GM19025 (cell line): Measurements from ENCODE around the gene RPS6KA5.
"Not testable (repeated sequence)": the region's sequence is repeated elsewhere in the genome, so short reads cannot be mapped to it uniquely, and the experiment has no call there.

Experiments
- ATAC-seq: cut with Tn5 transposase; IDR thresholded peaks from one replicate; pipeline ENCODE4 v1.9.1; 2021; ENCODE audit warnings: mild to moderate bottlenecking, low read depth, moderate library complexity; ENCODE audit not compliant: unreplicated experiment

Gene RPS6KA5

DNA sequence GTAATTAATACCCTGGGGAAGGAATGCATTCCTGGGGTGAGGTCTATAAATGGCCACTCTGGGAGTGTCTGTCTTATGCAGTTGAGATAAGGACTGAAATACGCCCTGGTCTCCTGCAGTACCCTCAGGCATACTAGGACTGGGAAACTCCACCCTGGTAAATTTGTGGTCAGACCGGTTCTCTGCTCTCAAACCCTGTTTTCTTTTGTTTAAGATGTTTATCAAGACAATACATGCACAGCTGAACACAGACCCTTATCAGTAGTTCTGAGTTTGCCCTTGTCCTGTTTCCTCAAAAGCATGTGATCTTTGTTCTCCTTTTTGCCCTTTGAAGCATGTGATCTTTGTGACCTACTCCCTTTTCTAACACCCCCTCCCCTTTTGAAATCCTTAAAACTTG lies 106.8 kb downstream of the RPS6KA5 start:
- not testable (repeated sequence) for ATAC-seq

DNA sequence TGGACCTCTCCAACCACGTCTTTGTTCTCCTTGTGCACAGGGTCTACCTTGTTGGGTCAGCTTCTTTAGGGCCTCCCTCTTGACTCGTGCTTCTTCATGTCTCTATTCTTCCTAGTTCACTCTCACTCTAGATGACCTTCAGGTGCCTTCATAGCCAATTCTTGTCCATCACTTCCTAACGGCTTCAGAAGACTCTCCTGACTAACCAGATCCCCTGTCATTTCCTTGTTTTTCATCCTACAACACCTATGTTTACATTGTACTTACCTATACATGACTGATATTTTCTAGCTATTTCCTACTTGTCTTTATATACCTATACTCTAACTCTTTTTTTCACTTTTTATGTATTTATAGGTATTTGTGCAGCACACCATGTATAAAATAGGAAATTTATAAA lies 117.1 kb downstream of the RPS6KA5 start:
- ATAC-seq, result no peak

- no peak for ATAC-seq
Measured at GRCh38 chr14:90942511-90942910, 117.9 kb downstream of the RPS6KA5 start.

GRCh38 chr14:90941706-90942105 lies 118.7 kb downstream of the RPS6KA5 start:
- no peak for ATAC-seq

- ATAC-seq, result no peak
Measured at GRCh38 chr14:90940318-90940962, 120.0 kb downstream of the RPS6KA5 start.

DNA sequence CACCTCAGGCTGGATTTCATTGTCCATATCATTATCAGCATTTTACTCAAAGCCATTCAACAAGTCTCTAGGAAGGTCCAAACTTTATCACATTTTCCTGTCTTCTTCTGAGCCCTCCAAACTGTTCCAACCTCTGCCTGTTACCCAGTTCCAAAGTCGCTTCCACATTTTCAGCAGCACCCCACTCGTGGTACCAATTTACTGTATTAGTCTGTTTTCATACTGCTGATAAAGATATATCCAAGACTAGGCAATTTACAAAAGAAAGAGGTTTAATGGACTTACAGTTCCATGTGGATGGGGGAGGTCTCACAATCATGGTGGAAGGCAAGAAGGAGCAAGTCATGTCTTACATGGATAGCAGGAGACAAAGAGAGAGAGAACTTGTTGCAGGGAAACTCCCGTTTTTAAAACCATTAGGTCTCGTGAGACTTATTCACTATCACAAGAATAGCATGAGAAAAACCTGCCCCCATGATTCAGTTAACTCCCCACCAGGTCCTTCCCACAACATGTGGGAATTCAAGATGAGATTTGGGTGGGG lies 121.1 kb downstream of the RPS6KA5 start:
- ATAC-seq, result not testable (repeated sequence)

GRCh38 chr14:90938615-90939014 lies 121.8 kb downstream of the RPS6KA5 start:
- no peak for ATAC-seq

DNA sequence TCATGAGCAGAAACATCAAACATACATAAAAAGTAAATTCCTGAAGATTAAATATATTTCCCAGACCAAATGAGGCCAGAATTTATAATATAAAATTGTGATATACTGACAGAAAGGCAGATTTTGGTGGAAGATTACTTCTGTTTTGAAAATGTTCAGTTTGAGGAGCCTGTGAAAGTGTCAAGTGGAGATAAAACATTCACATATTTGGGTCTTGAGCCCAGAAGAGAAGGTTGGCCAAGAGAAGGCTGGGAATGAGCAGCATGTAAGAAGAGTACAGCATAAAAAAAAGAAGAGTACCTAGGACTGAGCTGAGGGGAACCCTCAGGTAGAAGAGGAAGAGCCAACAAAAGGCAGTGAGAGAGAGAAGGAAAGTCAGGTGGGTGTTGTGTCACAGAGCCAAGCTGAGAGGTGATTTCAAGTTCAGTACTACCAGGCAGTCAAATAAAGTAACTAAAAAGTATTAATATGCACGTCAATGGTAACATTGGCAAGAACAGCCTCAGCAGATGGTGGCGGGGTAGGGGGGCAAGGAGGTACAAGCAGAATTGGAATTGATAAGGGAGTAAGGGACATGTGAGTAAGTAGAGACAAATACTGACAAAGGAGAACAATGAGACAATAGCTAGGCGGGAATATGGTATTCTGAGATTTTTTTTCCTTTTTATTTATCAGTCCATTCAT lies 123.5 kb downstream of the RPS6KA5 start:
- no peak for ATAC-seq

DNA sequence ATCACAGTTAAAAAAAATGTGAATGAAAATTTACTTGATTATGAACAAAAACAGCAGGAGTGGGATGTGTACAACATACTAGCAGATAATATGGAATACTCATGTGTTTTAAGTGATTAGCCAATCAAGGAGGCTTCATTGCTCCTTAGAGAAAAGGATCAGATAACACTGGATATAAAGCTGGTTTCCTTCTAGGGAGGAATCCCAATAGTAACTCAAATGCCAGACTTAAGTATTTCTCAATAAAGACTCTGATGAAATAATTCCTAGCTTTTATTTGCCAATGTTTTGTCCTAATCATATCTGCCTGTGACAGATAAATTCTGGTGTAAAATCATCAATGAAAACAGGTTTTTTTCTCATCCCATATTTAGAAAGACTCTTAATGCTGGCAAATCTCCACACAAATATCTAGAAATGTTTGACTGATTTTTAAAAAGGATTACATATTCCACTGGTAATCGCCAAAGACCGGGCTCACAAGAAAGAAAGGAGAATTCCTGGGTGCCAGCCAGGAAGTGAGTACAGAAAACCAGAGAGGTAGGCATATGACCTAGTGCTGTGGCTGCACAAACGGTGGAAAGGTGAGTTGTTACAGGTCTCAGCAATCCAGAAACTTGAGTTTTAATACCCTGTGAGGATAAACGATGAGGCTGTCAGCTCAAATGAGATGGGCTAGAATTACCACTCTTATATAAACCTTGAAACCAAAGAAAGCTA lies 135.7 kb downstream of the RPS6KA5 start:
- no peak for ATAC-seq

DNA sequence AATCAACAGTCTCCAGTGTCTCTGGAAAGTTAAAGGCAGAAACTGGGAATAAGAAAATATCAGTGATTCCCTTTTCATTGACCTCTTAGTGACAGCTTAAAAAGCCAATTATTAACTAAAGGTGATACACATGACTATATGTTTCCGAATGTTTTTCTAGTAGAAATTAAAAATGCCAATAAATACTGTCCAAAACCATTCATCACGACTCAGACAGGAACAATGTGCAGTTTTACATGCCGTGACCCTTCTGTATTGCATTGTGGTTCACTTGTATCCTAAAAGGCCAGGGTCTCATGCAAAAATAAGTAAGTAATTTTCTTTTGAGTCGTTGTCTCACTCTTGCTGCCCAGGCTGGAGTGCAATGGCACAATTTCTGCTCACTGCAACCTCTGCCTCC lies 138.3 kb downstream of the RPS6KA5 start:
- no peak for ATAC-seq

- ATAC-seq, result no peak
Measured at GRCh38 chr14:90911121-90911520, 149.3 kb downstream of the RPS6KA5 start.

- no peak for ATAC-seq
Measured at GRCh38 chr14:90907178-90907577, 153.3 kb downstream of the RPS6KA5 start.

GRCh38 chr14:90905531-90905930 lies 154.9 kb downstream of the RPS6KA5 start:
- peak; percentile 82 for ATAC-seq

DNA sequence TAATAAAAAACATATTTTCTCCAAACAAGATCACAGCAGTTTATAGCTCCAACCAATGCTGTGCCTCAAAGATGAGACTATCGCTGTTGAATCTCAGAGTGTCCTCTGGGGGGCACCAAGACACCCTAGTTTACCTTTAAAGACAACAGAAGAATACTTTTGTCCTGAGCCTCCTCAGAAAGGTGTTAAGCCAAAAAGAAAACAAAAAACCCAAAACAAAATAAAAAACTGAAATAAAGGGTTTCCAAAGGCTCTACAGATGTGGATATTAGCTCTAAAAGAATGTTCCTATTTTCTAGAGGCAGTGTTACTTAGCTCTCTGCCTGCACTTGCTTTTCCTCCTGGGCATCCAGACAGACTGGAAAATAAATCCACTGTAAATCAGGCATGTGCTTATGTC lies 157.3 kb downstream of the RPS6KA5 start:
- no peak for ATAC-seq

- no peak for ATAC-seq
Measured at GRCh38 chr14:90900476-90901083, 159.9 kb downstream of the RPS6KA5 start.

DNA sequence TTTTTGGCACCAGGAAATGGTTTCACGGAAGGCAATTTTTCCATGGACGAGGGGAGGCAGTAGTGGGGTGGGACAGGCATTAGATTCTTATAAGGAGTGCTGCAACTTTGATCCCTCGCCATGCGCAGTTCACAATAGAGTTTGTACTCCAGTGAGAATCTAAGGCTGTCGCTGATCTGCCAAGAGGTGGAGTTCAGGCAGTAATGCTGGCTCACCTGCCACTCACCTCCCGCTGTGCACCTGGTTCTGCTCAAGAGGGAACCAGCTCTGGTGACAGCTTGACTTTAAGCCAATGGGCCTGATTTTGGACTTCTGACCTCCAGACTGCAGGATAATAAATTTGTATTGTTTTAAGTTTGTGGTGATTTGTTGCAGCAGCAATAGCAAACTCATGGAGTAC lies 163.4 kb downstream of the RPS6KA5 start:
- ATAC-seq, result no peak

- no peak for ATAC-seq
Measured at GRCh38 chr14:90894241-90894640, 166.2 kb downstream of the RPS6KA5 start.

GRCh38 chr14:90893510-90893909 lies 166.9 kb downstream of the RPS6KA5 start:
- no peak for ATAC-seq

DNA sequence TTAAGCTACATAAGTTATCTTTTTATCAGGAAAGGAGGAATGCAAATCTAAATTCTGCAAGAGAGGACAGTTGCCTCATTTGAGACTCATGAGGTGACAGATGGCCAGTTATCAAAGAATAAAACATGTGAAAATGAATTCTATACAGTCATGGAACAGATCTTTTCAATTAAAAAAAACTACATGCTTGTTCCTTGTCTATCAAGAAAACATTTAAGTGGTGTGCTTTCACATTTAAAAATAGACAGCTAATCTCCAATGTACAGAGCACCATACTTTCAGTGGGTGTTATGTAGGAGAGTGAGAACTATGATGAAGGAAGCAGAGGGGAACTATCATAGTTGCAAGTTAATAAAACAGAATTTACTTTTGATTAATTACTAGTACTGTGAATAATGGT lies 167.5 kb downstream of the RPS6KA5 start:
- ATAC-seq, result no peak

GRCh38 chr14:90891326-90891725 lies 169.1 kb downstream of the RPS6KA5 start:
- ATAC-seq, result no peak
